ENCODE data around the gene NMNAT2. TPM values are rescaled to one million over a fixed set of nuclear protein-coding genes. Genes with fewer than 3 reads are reported as not detected.

The NMNAT2 gene
- total RNA-seq, 1 experiment from 2014 or later = 0.03 TPM

DNA sequence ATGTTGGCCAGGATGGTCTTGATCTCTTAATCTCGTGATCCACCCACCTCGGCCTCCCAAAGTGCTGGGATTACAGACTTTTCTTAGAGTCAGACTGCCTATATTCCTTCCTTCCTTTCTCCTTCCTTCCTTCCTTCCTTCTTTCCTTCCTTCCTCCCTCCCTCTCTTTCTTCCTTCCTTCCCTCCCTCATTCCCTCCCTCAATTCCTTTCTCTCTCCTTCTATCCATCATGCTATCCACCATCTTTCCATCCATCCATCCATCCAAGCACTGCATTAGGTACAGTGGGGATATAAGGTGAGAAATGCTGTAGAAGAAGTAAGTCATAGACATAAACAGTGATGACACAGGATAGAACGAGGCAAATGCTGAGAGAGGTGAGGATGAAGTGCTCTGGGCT is 218.9 kb downstream of the NMNAT2 start:
- in situ Hi-C loops (cut with HindIII; ENCODE audit: low pct_unique_long_range_greater_than_20kb, low sequenced_read_pairs) = no loop called here
- no peak for DNase-seq (ENCODE audit: low read depth, low spot score)

GRCh38 chr1:183198463-183198862 is 219.7 kb downstream of the NMNAT2 start:
- in situ Hi-C loops (cut with HindIII; ENCODE audit: low pct_unique_long_range_greater_than_20kb, low sequenced_read_pairs) = no loop called here

More at GRCh38 chr1:183198463-183198862, 219.7 kb downstream of the NMNAT2 start:
- no peak for DNase-seq (ENCODE audit: low read depth, low spot score)

Other genes starting within 250 kb of the NMNAT2 start
- gene LAMC2, start 232.1 kb downstream of the NMNAT2 start, total RNA-seq (2014; rRNA removed; shearing (Covaris generic)) = 0.03 and 0.11 TPM in 2 replicates
- 15.8 and 21.1 TPM in 2 replicates for gene SMG7, start 54.1 kb upstream of the NMNAT2 start, total RNA-seq (2014; rRNA removed; shearing (Covaris generic))
- gene NCF2, start 172.1 kb upstream of the NMNAT2 start, total RNA-seq (2014; rRNA removed; shearing (Covaris generic)) = 0.08 TPM in 1 of 2 replicates, not detected in the other
- gene ARPC5, start 217.4 kb upstream of the NMNAT2 start, total RNA-seq (2014; rRNA removed; shearing (Covaris generic)) = 187 and 190 TPM in 2 replicates
- gene APOBEC4, start 234.9 kb upstream of the NMNAT2 start, total RNA-seq (2014; rRNA removed; shearing (Covaris generic)) = not detected in 2 replicates